Inferior parietal cortex (tissue), 1 donor: ENCODE results near the gene MDH1B.
A peak's percentile ranks its signal among the peaks of the same experiment; 100 is the strongest.

Experiments
- DNase-seq: peaks from one replicate; pipeline ENCODE4 v3.0.0-alpha.2; 2016; ENCODE audit errors: extremely low spot score

Gene MDH1B

GRCh38 chr2:206693399-206694137 is 71.6 kb downstream of the MDH1B start:
- peak; percentile 87 for DNase-seq

- no peak for DNase-seq
Measured at GRCh38 chr2:206692971-206693370, 72.2 kb downstream of the MDH1B start.

GRCh38 chr2:206688990-206689389 is 76.1 kb downstream of the MDH1B start:
- DNase-seq, result no peak

GRCh38 chr2:206688453-206688852 is 76.7 kb downstream of the MDH1B start:
- no peak for DNase-seq
